DOHH2 (cell line): Measurements from ENCODE around the gene TEC.
A peak's percentile ranks its signal among the peaks of the same experiment; 100 is the strongest.
"Not testable (repeated sequence)": the region's sequence is repeated elsewhere in the genome, so short reads cannot be mapped to it uniquely, and the experiment has no call there.

Experiments
- H3F3A ChIP-seq: fragments of 200-600 bp; sonication (generic), shearing (Covaris generic); 2 replicates; pipeline ENCODE4 v1.6.0; 2016; ENCODE audit warnings: antibody characterized with exemption, mild to moderate bottlenecking; ENCODE audit not compliant: control insufficient read depth, insufficient read depth
- H3K27ac ChIP-seq: fragments of 200-600 bp; sonication (generic); 2 replicates; pipeline ENCODE4 v1.5.1; 2014; ENCODE audit warnings: low read depth, mild to moderate bottlenecking, low read length, moderate library complexity
- H3K27me3 ChIP-seq: fragments of 200-600 bp; sonication (generic); 2 replicates; pipeline ENCODE4 v1.6.1; 2014; ENCODE audit warnings: mild to moderate bottlenecking, low read length, mixed read lengths; ENCODE audit not compliant: control insufficient read depth
- H3K36me3 ChIP-seq: fragments of 200-600 bp; sonication (generic); 2 replicates; pipeline ENCODE4 v1.6.1; 2014; ENCODE audit warnings: mild to moderate bottlenecking, low read length, moderate library complexity, mixed read lengths; ENCODE audit not compliant: control insufficient read depth
- H3K4me1 ChIP-seq: fragments of 200-600 bp; sonication (generic); 2 replicates; pipeline ENCODE4 v1.6.1; 2014; ENCODE audit warnings: mild to moderate bottlenecking, low read length, mixed read lengths; ENCODE audit not compliant: control insufficient read depth
- H3K4me2 ChIP-seq: fragments of 200-600 bp; sonication (generic); 2 replicates; pipeline ENCODE4 v1.6.0; 2014; ENCODE audit warnings: mild to moderate bottlenecking, low read length, moderate library complexity
- H3K4me3 ChIP-seq: fragments of 200-600 bp; sonication (generic); 2 replicates; pipeline ENCODE4 v1.5.1; 2014; ENCODE audit warnings: mild to moderate bottlenecking, low read length, mixed read lengths
- H3K79me2 ChIP-seq: fragments of 200-600 bp; sonication (generic); 2 replicates; pipeline ENCODE4 v1.6.1; 2014; ENCODE audit warnings: mild to moderate bottlenecking, low read length, mixed read lengths; ENCODE audit not compliant: control insufficient read depth
- H3K9me2 ChIP-seq: fragments of 200-600 bp; sonication (generic); replicated peaks from 2 replicates; pipeline ENCODE4 v1.6.1; 2014; ENCODE audit warnings: mild to moderate bottlenecking, low read length, mixed read lengths; ENCODE audit not compliant: control insufficient read depth
- H3K9me3 ChIP-seq: fragments of 200-600 bp; sonication (generic); 2 replicates; pipeline ENCODE4 v1.6.1; 2014; ENCODE audit warnings: antibody characterized with exemption, low read length, mixed read lengths; ENCODE audit not compliant: control insufficient read depth, insufficient read depth
- H4K20me1 ChIP-seq: fragments of 200-600 bp; sonication (generic); 2 replicates; pipeline ENCODE4 v1.6.0; 2014; ENCODE audit warnings: low read depth, mild to moderate bottlenecking, antibody characterized with exemption, low read length, moderate library complexity; ENCODE audit not compliant: control insufficient read depth, insufficient read depth
- EZH2phosphoT487 ChIP-seq: fragments of 200-600 bp; sonication (generic); IDR thresholded peaks from 2 replicates; pipeline ENCODE4 v1.6.1; 2017; ENCODE audit warnings: borderline replicate concordance, mild to moderate bottlenecking, antibody characterized with exemption, low read length, moderate library complexity, mixed read lengths
- TF ChIP-seq, protein P1 (sequence below): fragments of 200-600 bp; sonication (generic); IDR thresholded peaks from one replicate; pipeline ENCODE4 v1.5.1; 2014; ENCODE audit warnings: antibody characterized with exemption, mild to moderate bottlenecking, low read depth, low read length; ENCODE audit not compliant: poor library complexity, severe bottlenecking

The TEC gene

DNA sequence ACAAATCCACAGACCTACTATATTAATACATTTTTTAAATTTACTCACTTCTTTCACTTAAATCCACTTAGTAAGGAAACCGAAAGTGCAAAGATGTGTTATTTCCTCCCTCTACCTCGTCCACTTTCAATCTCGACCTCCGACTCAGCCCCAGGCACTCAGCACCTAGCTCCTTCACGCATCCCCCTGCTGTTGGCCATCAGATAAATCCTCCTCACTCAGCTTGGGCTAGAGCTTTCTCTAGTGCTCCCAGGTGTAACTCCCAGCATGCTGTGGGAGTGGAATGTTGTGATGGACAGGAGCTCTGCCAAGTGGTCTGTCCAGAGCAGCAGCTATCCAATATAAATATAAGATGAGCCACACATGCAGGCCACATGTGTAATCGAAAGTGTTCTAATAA lies 26.7 kb upstream of the TEC start:
- Histone ChIP-seq H4K20me1 (no peaks in the 10 kb centered on the region), H3K4me2 (no peak overlapping the region), H3K9me3 (no peaks in the 10 kb centered on the region), H3K4me3 (no peak overlapping the region), H3K4me1 (peaks cover 3% of the 10 kb centered on the region; the same call in 1 of the 2 replicates), H3K79me2 (no peaks in the 10 kb centered on the region), H3K27me3 (no peaks in the 10 kb centered on the region), H3F3A (no peaks in the 10 kb centered on the region), H3K9me2 (no peaks in the 10 kb centered on the region), H3K36me3 (no peaks in the 10 kb centered on the region), H3K27ac (no peak overlapping the region)
- no peak for TF ChIP-seq EZH2phosphoT487
- TF ChIP-seq, protein P1, sequence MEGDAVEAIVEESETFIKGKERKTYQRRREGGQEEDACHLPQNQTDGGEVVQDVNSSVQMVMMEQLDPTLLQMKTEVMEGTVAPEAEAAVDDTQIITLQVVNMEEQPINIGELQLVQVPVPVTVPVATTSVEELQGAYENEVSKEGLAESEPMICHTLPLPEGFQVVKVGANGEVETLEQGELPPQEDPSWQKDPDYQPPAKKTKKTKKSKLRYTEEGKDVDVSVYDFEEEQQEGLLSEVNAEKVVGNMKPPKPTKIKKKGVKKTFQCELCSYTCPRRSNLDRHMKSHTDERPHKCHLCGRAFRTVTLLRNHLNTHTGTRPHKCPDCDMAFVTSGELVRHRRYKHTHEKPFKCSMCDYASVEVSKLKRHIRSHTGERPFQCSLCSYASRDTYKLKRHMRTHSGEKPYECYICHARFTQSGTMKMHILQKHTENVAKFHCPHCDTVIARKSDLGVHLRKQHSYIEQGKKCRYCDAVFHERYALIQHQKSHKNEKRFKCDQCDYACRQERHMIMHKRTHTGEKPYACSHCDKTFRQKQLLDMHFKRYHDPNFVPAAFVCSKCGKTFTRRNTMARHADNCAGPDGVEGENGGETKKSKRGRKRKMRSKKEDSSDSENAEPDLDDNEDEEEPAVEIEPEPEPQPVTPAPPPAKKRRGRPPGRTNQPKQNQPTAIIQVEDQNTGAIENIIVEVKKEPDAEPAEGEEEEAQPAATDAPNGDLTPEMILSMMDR: no peak

GRCh38 chr4:48295116-48295515 lies 25.5 kb upstream of the TEC start:
- TF ChIP-seq, protein P1: no peak
- H3K27me3 ChIP-seq: no peaks in the 10 kb centered on the region
- no peak overlapping the region for H3K4me2 ChIP-seq
- H4K20me1 ChIP-seq: no peaks in the 10 kb centered on the region
- no peaks in the 10 kb centered on the region for H3K36me3 ChIP-seq
- H3K4me1 ChIP-seq: peaks cover 3% of the 10 kb centered on the region; the same call in 1 of the 2 replicates
- H3K9me3 ChIP-seq: no peaks in the 10 kb centered on the region
- H3K79me2 ChIP-seq: no peaks in the 10 kb centered on the region
- H3F3A ChIP-seq: no peaks in the 10 kb centered on the region
- no peak overlapping the region for H3K4me3 ChIP-seq
- H3K27ac ChIP-seq: no peak overlapping the region
- H3K9me2 ChIP-seq: no peaks in the 10 kb centered on the region

DNA sequence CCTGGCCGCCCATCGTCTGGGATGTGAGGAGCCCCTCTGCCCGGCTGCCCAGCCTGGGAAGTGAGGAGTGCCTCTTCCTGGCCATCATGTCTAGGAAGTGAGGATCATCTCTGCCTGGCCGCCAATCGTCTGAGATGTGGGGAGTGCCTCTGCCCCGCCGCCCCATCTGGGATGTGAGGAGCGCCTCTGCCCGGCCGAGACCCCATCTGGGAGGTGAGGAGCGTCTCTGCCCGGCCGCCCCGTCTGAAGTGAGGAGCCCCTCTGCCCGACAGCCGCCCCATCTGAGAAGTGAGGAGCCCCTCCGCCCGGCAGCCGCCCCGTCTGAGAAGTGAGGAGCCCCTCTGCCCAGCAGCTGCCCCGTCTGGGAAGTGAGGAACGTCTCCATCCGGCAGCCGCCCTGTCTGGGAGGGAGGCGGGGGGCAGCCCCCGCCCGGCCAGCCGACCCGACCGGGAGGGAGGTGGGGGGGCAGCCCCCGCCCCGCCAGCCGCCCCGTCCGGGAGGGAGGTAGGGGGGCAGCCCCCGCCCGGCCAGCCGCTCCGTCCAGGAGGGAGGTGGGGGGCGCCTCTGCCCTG lies 22.7 kb upstream of the TEC start:
- H3K9me3 ChIP-seq, H3K4me3 ChIP-seq, H3K27ac ChIP-seq, H3K4me1 ChIP-seq, H3F3A ChIP-seq, H3K4me2 ChIP-seq, H3K36me3 ChIP-seq, H3K9me2 ChIP-seq, H4K20me1 ChIP-seq, H3K79me2 ChIP-seq, H3K27me3 ChIP-seq: not testable (repeated sequence)

DNA sequence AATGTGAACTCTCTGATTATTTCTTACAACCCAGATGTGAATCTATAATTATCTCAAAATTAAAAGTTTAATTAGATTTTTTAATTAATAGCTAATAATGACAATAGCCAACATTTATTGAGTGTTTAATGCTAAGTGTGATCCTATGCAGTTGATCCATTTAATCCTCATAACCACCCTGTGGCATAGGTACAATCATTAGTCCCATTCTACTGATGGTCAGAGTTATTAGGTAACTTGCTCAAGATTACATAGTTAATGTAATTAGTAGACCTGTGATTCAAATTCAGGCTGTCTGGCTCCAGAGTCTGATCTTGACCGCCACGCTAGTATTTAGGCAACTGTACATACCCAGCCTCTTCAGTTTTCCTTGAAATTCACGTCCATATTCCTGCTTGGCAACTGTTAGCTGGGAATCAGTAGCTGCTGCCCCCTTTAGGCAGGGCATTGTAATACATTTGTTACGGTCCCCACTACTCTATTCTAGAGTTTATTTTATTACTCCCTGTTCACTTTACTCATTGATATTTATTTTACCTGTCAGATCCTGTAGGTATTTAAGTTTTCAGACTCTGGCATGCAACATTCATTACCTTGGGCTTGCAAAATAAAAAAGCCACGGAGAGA lies 20.6 kb upstream of the TEC start:
- Histone ChIP-seq H3F3A (no peaks in the 10 kb centered on the region), H3K9me3 (no peaks in the 10 kb centered on the region), H3K36me3 (no peaks in the 10 kb centered on the region), H3K9me2 (no peaks in the 10 kb centered on the region), H3K4me2 (no peak overlapping the region), H3K27ac (no peak overlapping the region), H3K27me3 (no peaks in the 10 kb centered on the region), H4K20me1 (no peaks in the 10 kb centered on the region), H3K79me2 (no peaks in the 10 kb centered on the region), H3K4me3 (no peak overlapping the region), H3K4me1 (peaks cover 3% of the 10 kb centered on the region; the same call in 1 of the 2 replicates)
- TF ChIP-seq, protein P1: peak; percentile 85
- no peak for TF ChIP-seq EZH2phosphoT487

GRCh38 chr4:48286060-48286459 lies 16.4 kb upstream of the TEC start:
- H3K27ac ChIP-seq, H3K9me3 ChIP-seq, H3K9me2 ChIP-seq, H3F3A ChIP-seq, H3K79me2 ChIP-seq, H3K27me3 ChIP-seq, H3K36me3 ChIP-seq, H3K4me3 ChIP-seq, H3K4me2 ChIP-seq, H3K4me1 ChIP-seq, H4K20me1 ChIP-seq: not testable (repeated sequence)

DNA sequence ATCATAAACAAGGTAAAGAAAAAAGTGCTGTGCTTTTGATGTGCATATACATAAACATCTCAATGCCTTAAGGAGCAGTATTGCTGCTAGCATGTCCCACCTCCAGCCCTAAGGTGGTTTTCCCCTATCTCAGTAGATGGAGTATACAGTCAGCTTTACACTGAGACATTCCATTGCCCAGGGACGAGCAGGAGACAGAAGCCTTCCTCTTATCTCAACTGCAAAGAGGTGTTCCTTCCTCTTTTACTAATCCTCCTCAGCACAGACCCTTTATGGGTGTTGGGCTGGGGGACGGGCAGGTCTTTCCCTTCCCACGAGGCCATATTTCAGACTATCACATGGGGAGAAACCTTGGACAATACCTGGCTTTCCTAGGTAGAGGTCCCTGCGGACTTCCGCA lies 16.0 kb upstream of the TEC start:
- H3K79me2 ChIP-seq, H3K4me3 ChIP-seq, H3K27me3 ChIP-seq, H3F3A ChIP-seq, H3K9me2 ChIP-seq, H3K9me3 ChIP-seq, H3K4me1 ChIP-seq, H3K4me2 ChIP-seq, H3K27ac ChIP-seq, H4K20me1 ChIP-seq, H3K36me3 ChIP-seq: not testable (repeated sequence)
